HCT116 (cell line): ENCODE measurements around the gene AMDHD1. TPM values are rescaled to one million over a fixed set of nuclear protein-coding genes. Genes with fewer than 3 reads are reported as not detected.

Experiments
- ATAC-seq: fragments of 200-7000 bp; cut with Tn5 transposase; 2 replicates; pipeline ENCODE4 v1.9.1; 2020; ENCODE audit warnings: mild to moderate bottlenecking, moderate library complexity
- BruUV-seq: library from RNA; stranded (reverse); fragments of 400-500 nt; replicated peaks from 2 replicates; lab custom pipeline; 2021; lab: Mats Ljungman, UMichigan
- CTCF ChIA-PET: fragments of 300-600 bp; sonication (Branson Sonifier 250); formaldehyde crosslinking; loops from one replicate; lab custom pipeline; 2021; ENCODE audit warnings: antibody characterized with exemption; lab: Charles Lee
- POLR2A ChIA-PET: fragments of 300-600, 350-600 bp; sonication (Branson Sonifier 250); formaldehyde crosslinking; loops from one replicate; lab custom pipeline; 2021; ENCODE audit warnings: antibody characterized with exemption; lab: Charles Lee
- RAD21 ChIA-PET, 2 experiments: fragments of 300-600 bp; sonication (Branson Sonifier 250); formaldehyde crosslinking; loops; one replicate each; lab custom pipeline; 2023; ENCODE audit warnings: low total read pairs in 2 of 2; ENCODE audit not compliant: uncharacterized antibody in 2 of 2, unreplicated experiment in 2 of 2, low non-redundant PET in 1 of 2; lab: Charles Lee
- DNase-seq: peaks from one replicate; pipeline ENCODE4 v3.0.0-alpha.2; 2010; ENCODE audit warnings: low read depth, low spot score
- H2AFZ ChIP-seq: fragments of 200-600 bp; shearing (Covaris generic), sonication (generic); 2 replicates; pipeline ENCODE4 v1.6.1; 2017; ENCODE audit warnings: low read depth, mixed run types, mixed read lengths, antibody characterized with exemption, low read length; ENCODE audit not compliant: poor library complexity, severe bottlenecking
- H3K27ac ChIP-seq: 2 replicates; pipeline ENCODE4 v1.5.1; 2012; ENCODE audit warnings: low read depth, low read length
- H3K27me3 ChIP-seq: fragments of 200-600 bp; sonication (generic); 2 replicates; pipeline ENCODE4 v1.6.1; 2016; ENCODE audit warnings: mixed run types, low read length, mixed read lengths; ENCODE audit not compliant: insufficient read depth
- H3K36me3 ChIP-seq, 2 experiments: fragments of 200-500 bp in 1 of 2; fragments of 200-600 bp in 1 of 2; sonication (Bioruptor generic) in 1 of 2; sonication (generic) in 1 of 2; 2 replicates each; pipeline versions ENCODE4 v1.5.1 to v1.6.1; 2014 to 2016; ENCODE audit warnings: low read length in 2 of 2, inconsistent platforms in 1 of 2, mixed read lengths in 1 of 2, mixed run types in 1 of 2; ENCODE audit not compliant: insufficient read depth in 2 of 2, control insufficient read depth in 1 of 2
- H3K4me1 ChIP-seq, 2 experiments: fragments of 200-600 bp in 1 of 2; sonication (generic) in 1 of 2; 2 replicates each; pipeline versions ENCODE4 v1.5.1 to v1.6.1; 2012 to 2017; ENCODE audit warnings: low read length in 2 of 2, inconsistent platforms in 1 of 2, mild to moderate bottlenecking in 1 of 2, mixed read lengths in 1 of 2, mixed run types in 1 of 2, moderate library complexity in 1 of 2; ENCODE audit not compliant: insufficient read depth in 2 of 2, control insufficient read depth in 1 of 2
- H3K4me2 ChIP-seq: fragments of 200-600 bp; sonication (generic); 2 replicates; pipeline ENCODE4 v1.6.1; 2017; ENCODE audit warnings: mixed run types, low read length, mixed read lengths
- H3K4me3 ChIP-seq, 2 experiments: fragments of 200-600 bp in 1 of 2; sonication (generic) in 1 of 2; replicated peaks in 1 of 2; 2 replicates each; pipeline ENCODE4 v1.5.1; 2011 to 2016; ENCODE audit warnings: low read length in 2 of 2, control low read depth in 1 of 2, low read depth in 1 of 2, mild to moderate bottlenecking in 1 of 2, mixed read lengths in 1 of 2, mixed run types in 1 of 2
- H3K79me2 ChIP-seq: fragments of 200-600 bp; sonication (generic); 2 replicates; pipeline ENCODE4 v1.6.1; 2017; ENCODE audit warnings: mild to moderate bottlenecking, mixed run types, low read length, moderate library complexity, mixed read lengths; ENCODE audit not compliant: insufficient read depth
- H3K9ac ChIP-seq: fragments of 200-600 bp; sonication (generic); 2 replicates; pipeline ENCODE4 v1.6.1; 2016; ENCODE audit warnings: low read length, mixed read lengths
- H3K9me2 ChIP-seq: fragments of 200-600 bp; sonication (generic), shearing (Covaris generic); 2 replicates; pipeline ENCODE4 v1.6.1; 2017; ENCODE audit warnings: mixed run types, mild to moderate bottlenecking, moderate library complexity; ENCODE audit not compliant: insufficient read depth
- H3K9me3 ChIP-seq, 2 experiments: fragments of 200-500 bp in 1 of 2; fragments of 200-600 bp in 1 of 2; sonication (Bioruptor generic) in 1 of 2; sonication (generic) in 1 of 2; 2 replicates each; pipeline ENCODE4 v1.6.1; 2014 to 2017; ENCODE audit warnings: low read length in 2 of 2, mixed read lengths in 2 of 2, inconsistent platforms in 1 of 2, low read depth in 1 of 2, mild to moderate bottlenecking in 1 of 2, mixed run types in 1 of 2, moderate library complexity in 1 of 2; ENCODE audit not compliant: control insufficient read depth in 1 of 2, insufficient read depth in 1 of 2
- H4K20me1 ChIP-seq: fragments of 200-600 bp; sonication (generic), shearing (Covaris generic); 2 replicates; pipeline ENCODE4 v1.6.1; 2017; ENCODE audit warnings: mixed run types, mild to moderate bottlenecking, moderate library complexity; ENCODE audit not compliant: insufficient read depth
- CBX3 ChIP-seq: IDR thresholded peaks from 2 replicates; pipeline ENCODE4 v1.6.1; 2012; ENCODE audit warnings: low read depth
- CEBPB ChIP-seq: IDR thresholded peaks from 2 replicates; pipeline ENCODE4 v1.6.1; 2012; ENCODE audit warnings: low read depth
- CTCF ChIP-seq, 3 experiments: fragments of 200-600 bp in 1 of 3; sonication (generic) in 1 of 3; IDR thresholded peaks in 2 of 3; conservative IDR thresholded peaks in 1 of 3; 2 replicates each; pipeline ENCODE4 v1.5.1; 2012 to 2017; ENCODE audit warnings: low read depth in 2 of 3, low read length in 2 of 3, antibody characterized with exemption in 1 of 3, borderline replicate concordance in 1 of 3, control low read depth in 1 of 3, mild to moderate bottlenecking in 1 of 3, mixed read lengths in 1 of 3, mixed run types in 1 of 3, moderate library complexity in 1 of 3; ENCODE audit not compliant: insufficient read depth in 1 of 3
- EZH2 ChIP-seq: fragments of 200-600 bp; sonication (generic); IDR thresholded peaks from 2 replicates; pipeline ENCODE4 v1.6.1; 2017; ENCODE audit warnings: antibody characterized with exemption, mixed run types
- EZH2phosphoT487 ChIP-seq: fragments of 200-600 bp; IDR thresholded peaks from 2 replicates; pipeline ENCODE4 v1.6.1; 2018; ENCODE audit warnings: antibody characterized with exemption, borderline replicate concordance
- FOSL1 ChIP-seq: IDR thresholded peaks from 2 replicates; pipeline ENCODE4 v1.6.1; 2012; ENCODE audit warnings: low read depth
- REST ChIP-seq: IDR thresholded peaks from 2 replicates; pipeline ENCODE4 v1.6.1; 2012; ENCODE audit warnings: low read depth
- SIN3A ChIP-seq: IDR thresholded peaks from 2 replicates; pipeline ENCODE4 v1.6.1; 2012; ENCODE audit warnings: low read depth
- SP1 ChIP-seq: IDR thresholded peaks from 2 replicates; pipeline ENCODE4 v1.6.1; 2012; ENCODE audit warnings: low read depth
- SRF ChIP-seq: IDR thresholded peaks from 2 replicates; pipeline ENCODE4 v1.6.1; 2012; ENCODE audit warnings: low read depth
- YY1 ChIP-seq: IDR thresholded peaks from 2 replicates; pipeline ENCODE4 v1.6.1; 2011; ENCODE audit warnings: low read length, low read depth, moderate library complexity, mild to moderate bottlenecking; ENCODE audit not compliant: insufficient replicate concordance; ENCODE audit errors: extremely low read depth
- ZNF274 ChIP-seq: fragments of 200-500 bp; sonication (Bioruptor generic); IDR thresholded peaks from 2 replicates; pipeline ENCODE4 v1.6.1; 2014; ENCODE audit warnings: mild to moderate bottlenecking, low read depth, low read length, inconsistent platforms
- intact Hi-C: fragments of 100-400 bp; cut with micrococcal nuclease; formaldehyde crosslinking; loops from 2 replicates; pipeline ENCODE4 v1.10.0; 2022
- total RNA-seq: library from RNA; stranded (reverse); gene quantifications from one replicate; pipeline ENCODE4 v1.2.1, GENCODE V29; 2021; ENCODE audit not compliant: unreplicated experiment
- TF ChIP-seq, protein P1 (sequence below): IDR thresholded peaks from 2 replicates; pipeline ENCODE4 v1.6.1; 2012

The AMDHD1 gene
- total RNA-seq, 1 experiment from 2014 or later: 3.0 TPM

- Histone ChIP-seq H3K27me3 (no peaks in the 10 kb centered on the region), H3K27ac (no peak overlapping the region), H3K4me2 (no peak overlapping the region), H3K9me2 (no peaks in the 10 kb centered on the region), H3K36me3 (no peaks in the 10 kb centered on the region), H2AFZ (no peak overlapping the region), H3K9me3 (no peaks in the 10 kb centered on the region), H4K20me1 (no peaks in the 10 kb centered on the region), H3K9ac (no peak overlapping the region), H3K4me3 (no peak overlapping the region), H3K79me2 (no peaks in the 10 kb centered on the region), H3K4me1 (peaks cover 0 to 7% of the 10 kb centered on the region in 2 experiments; a peak in 1 of 4 replicates)
- RAD21 ChIA-PET: no interaction called here
- POLR2A ChIA-PET: no interaction called here
- CTCF ChIA-PET: interaction anchor here (1.5 kb wide), 1 partner anchor 21 kb away, joined by 3 read pairs; no protein-coding TSS in a partner anchor
- no peak for DNase-seq
- intact Hi-C loops: no loop called here
- no peak for ATAC-seq
- BruUV-seq: no TSS peak
- TF ChIP-seq EZH2 (no peak), SRF (no peak), CTCF (IDR thresholded peaks at IDR 0.05 in 2 of 3, conservative IDR thresholded peaks at IDR 0.05 in 1 of 3; ENCODE audit: borderline replicate concordance in 1 of 3, insufficient read depth in 1 of 3, low read depth in 2 of 3, low read length in 2 of 3) (no peak), SIN3A (no peak), YY1 (no peak), ZNF274 (no peak), CEBPB (no peak), CBX3 (no peak), SP1 (no peak), EZH2phosphoT487 (no peak), FOSL1 (no peak), REST (no peak)
- TF ChIP-seq, protein P1, sequence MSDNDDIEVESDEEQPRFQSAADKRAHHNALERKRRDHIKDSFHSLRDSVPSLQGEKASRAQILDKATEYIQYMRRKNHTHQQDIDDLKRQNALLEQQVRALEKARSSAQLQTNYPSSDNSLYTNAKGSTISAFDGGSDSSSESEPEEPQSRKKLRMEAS: no peak
- TF ChIP-seq, all 23 proteins: peak for 0
Observed at GRCh38 chr12:95977764-95978305, 34.7 kb downstream of the AMDHD1 start.
